ENCODE results near the gene GUCY1A2. TPM values are rescaled to one million over a fixed set of nuclear protein-coding genes. Genes with fewer than 3 reads are reported as not detected.

The GUCY1A2 gene
- total and polyA plus RNA-seq, 7 donors = 0.57 to 18.5 (median 9.4) TPM

GRCh38 chr11:106717222-106717621 lies 301.1 kb downstream of the GUCY1A2 start:
- TF ChIP-seq, protein P1, sequence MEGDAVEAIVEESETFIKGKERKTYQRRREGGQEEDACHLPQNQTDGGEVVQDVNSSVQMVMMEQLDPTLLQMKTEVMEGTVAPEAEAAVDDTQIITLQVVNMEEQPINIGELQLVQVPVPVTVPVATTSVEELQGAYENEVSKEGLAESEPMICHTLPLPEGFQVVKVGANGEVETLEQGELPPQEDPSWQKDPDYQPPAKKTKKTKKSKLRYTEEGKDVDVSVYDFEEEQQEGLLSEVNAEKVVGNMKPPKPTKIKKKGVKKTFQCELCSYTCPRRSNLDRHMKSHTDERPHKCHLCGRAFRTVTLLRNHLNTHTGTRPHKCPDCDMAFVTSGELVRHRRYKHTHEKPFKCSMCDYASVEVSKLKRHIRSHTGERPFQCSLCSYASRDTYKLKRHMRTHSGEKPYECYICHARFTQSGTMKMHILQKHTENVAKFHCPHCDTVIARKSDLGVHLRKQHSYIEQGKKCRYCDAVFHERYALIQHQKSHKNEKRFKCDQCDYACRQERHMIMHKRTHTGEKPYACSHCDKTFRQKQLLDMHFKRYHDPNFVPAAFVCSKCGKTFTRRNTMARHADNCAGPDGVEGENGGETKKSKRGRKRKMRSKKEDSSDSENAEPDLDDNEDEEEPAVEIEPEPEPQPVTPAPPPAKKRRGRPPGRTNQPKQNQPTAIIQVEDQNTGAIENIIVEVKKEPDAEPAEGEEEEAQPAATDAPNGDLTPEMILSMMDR (IDR thresholded peaks at IDR 0.05) = no peak
- H3K4me1 ChIP-seq = no peaks in the 10 kb centered on the region
- whole genome bisulfite sequencing, 3 donors = 78 to 81% (median 80%) methylated on average over 2 of the region's 2 CpGs
- intact Hi-C loops (cut with DNase I) = no loop called here
- no peak for DNase-seq
- H3K9me3 ChIP-seq = no peaks in the 10 kb centered on the region
- no peaks in the 10 kb centered on the region for H3K36me3 ChIP-seq (ENCODE audit: insufficient read depth in 1 of 2, low read depth in 1 of 2)
- no peak for ATAC-seq
- H3K27me3 ChIP-seq (ENCODE audit: insufficient read depth in 3 of 3, low read length in 2 of 3) = no peaks in the 10 kb centered on the region
- no peak overlapping the region for H3K4me3 ChIP-seq
- no peak overlapping the region for H3K27ac ChIP-seq

DNA sequence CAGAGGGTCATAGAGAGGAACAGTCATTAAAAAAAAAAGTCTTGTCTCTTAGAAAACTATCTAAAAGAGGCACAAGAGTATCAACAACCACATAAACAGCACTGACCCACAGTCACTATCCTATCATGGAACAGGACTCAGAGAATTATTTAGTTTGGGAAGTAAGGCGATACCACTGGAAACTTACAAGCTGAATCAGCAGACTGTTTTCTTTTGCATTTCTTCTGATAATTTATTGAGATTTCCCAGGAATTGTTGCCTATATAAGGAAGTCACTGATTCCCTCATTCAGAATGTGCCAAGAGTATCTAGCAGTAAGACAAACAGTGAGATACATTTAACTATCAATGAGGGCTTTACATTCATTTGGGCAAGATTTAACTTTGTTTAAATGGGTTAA lies 304.1 kb downstream of the GUCY1A2 start:
- Histone ChIP-seq H3K27me3 (ENCODE audit: insufficient read depth in 3 of 3, low read length in 2 of 3) (no peaks in the 10 kb centered on the region), H3K36me3 (ENCODE audit: insufficient read depth in 1 of 2, low read depth in 1 of 2) (no peaks in the 10 kb centered on the region), H3K9me3 (no peaks in the 10 kb centered on the region), H3K27ac (no peak overlapping the region), H3K4me3 (no peak overlapping the region), H3K4me1 (no peaks in the 10 kb centered on the region)
- ATAC-seq (no peak), DNase-seq (no peak)
- intact Hi-C loops (cut with DNase I) = no loop called here
- 86 to 94% (median 90%) methylated on average over 1 of the region's 1 CpG for WGBS, 3 donors
- TF ChIP-seq, protein P1 (IDR thresholded peaks at IDR 0.05) = no peak

- intact Hi-C loops (cut with DNase I) = no loop called here
- no peak overlapping the region for H3K27ac ChIP-seq
- WGBS, 3 donors = 49 to 62% (median 57%) methylated on average over 7 of the region's 7 CpGs
- no peaks in the 10 kb centered on the region for H3K4me1 ChIP-seq
- H3K4me3 ChIP-seq = no peak overlapping the region
- no peaks in the 10 kb centered on the region for H3K36me3 ChIP-seq (ENCODE audit: insufficient read depth in 1 of 2, low read depth in 1 of 2)
- TF ChIP-seq, protein P1 (IDR thresholded peaks at IDR 0.05) = no peak
- ATAC-seq = no peak
- no peaks in the 10 kb centered on the region for H3K9me3 ChIP-seq
- H3K27me3 ChIP-seq (ENCODE audit: insufficient read depth in 3 of 3, low read length in 2 of 3) = no peaks in the 10 kb centered on the region
- no peak for DNase-seq
These were observed 309.9 kb downstream of the GUCY1A2 start for GRCh38 chr11:106708348-106708747.

DNA sequence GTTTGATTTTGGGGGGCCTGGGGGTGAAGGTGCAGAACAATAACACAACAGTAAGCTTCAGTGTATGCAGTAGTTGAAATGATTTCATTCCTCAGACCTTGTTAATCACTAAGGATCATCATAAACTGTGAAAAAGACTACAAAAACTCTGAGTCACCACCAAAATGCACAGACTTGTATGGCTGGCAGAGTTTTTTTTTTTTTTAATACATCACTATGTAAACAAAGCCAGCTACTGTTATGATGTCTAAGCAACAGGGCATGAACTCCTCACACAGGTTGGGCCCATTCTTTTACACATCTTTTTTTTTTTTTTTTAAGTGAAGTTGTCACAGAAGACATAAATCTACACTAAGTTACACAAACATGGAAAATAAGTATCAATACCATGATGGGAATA lies 311.9 kb downstream of the GUCY1A2 start:
- Histone ChIP-seq H3K27me3 (ENCODE audit: insufficient read depth in 3 of 3, low read length in 2 of 3) (no peaks in the 10 kb centered on the region), H3K4me1 (no peaks in the 10 kb centered on the region), H3K4me3 (no peak overlapping the region), H3K36me3 (ENCODE audit: insufficient read depth in 1 of 2, low read depth in 1 of 2) (no peaks in the 10 kb centered on the region), H3K27ac (no peak overlapping the region), H3K9me3 (no peaks in the 10 kb centered on the region)
- ATAC-seq (no peak), DNase-seq (no peak)
- TF ChIP-seq, protein P1 (IDR thresholded peaks at IDR 0.05) = no peak
- intact Hi-C loops (cut with DNase I) = no loop called here

DNA sequence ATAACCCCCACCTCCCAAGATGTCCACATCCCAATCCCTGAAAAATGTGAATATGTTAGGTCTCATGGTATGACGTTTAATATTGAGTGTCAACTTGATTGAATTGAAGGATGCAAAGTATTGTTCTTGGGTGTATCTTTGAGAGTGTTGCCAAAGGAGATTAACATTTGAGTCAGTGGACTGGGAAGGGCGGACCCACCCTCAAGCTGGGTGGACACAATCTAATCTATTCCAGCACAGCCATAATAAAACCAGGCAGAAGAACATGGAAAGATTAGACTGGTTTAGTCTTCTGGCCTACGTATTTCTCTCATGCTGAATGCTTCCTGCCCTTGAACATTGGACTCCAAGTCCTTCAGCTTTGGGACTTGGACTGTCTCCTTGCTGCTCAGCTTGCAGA lies 315.5 kb downstream of the GUCY1A2 start:
- ATAC-seq (no peak), DNase-seq (no peak)
- Histone ChIP-seq H3K4me3 (no peak overlapping the region), H3K36me3 (ENCODE audit: insufficient read depth in 1 of 2, low read depth in 1 of 2) (no peaks in the 10 kb centered on the region), H3K27ac (no peak overlapping the region), H3K9me3 (no peaks in the 10 kb centered on the region), H3K27me3 (ENCODE audit: insufficient read depth in 3 of 3, low read length in 2 of 3) (no peaks in the 10 kb centered on the region), H3K4me1 (no peaks in the 10 kb centered on the region)
- intact Hi-C loops (cut with DNase I) = no loop called here
- TF ChIP-seq, protein P1 (IDR thresholded peaks at IDR 0.05) = no peak
- WGBS, 3 donors = 84 to 92% (median 87%) methylated on average over 3 of the region's 3 CpGs

All from psoas muscle (tissue), 8 donors.